ENCODE data around the gene EEF1AKMT4.

EEF1AKMT4 gene

GRCh38 chr3:184239708-184240107 lies 9.8 kb upstream of the EEF1AKMT4 start:
- H3K9me3 ChIP-seq (ENCODE audit: insufficient read depth, low read length): no peaks in the 10 kb centered on the region
- H3K27me3 ChIP-seq (ENCODE audit: low read depth, low read length): no peaks in the 10 kb centered on the region
- no peak overlapping the region for H3K9ac ChIP-seq (ENCODE audit: low read length)
- H3K79me2 ChIP-seq (ENCODE audit: low read length): no peaks in the 10 kb centered on the region
- no peak overlapping the region for H2AFZ ChIP-seq (ENCODE audit: low read depth, low read length)
- H4K20me1 ChIP-seq (ENCODE audit: insufficient read depth, low read length): no peaks in the 10 kb centered on the region
- H3K36me3 ChIP-seq (replicated peaks; ENCODE audit: low read depth, low read length): peaks cover 16% of the 10 kb centered on the region
- H3K4me2 ChIP-seq (ENCODE audit: low read length): no peak overlapping the region
- H3K4me1 ChIP-seq (ENCODE audit: low read length): no peaks in the 10 kb centered on the region
- no peak for TF ChIP-seq CTCF (IDR thresholded peaks at IDR 0.05; ENCODE audit: low read depth, low read length)
- TF ChIP-seq EZH2phosphoT487 (IDR thresholded peaks at IDR 0.05; ENCODE audit: low read depth): no peak
- H3K4me3 ChIP-seq (ENCODE audit: low read length): no peak overlapping the region
- no peak overlapping the region for H3K27ac ChIP-seq (ENCODE audit: low read length)

GRCh38 chr3:184240384-184241140 lies 8.9 kb upstream of the EEF1AKMT4 start:
- H3K4me2 ChIP-seq (ENCODE audit: low read length): no peak overlapping the region
- H3K36me3 ChIP-seq (replicated peaks; ENCODE audit: low read depth, low read length): peaks cover 23% of the 10 kb centered on the region
- H3K9me3 ChIP-seq (ENCODE audit: insufficient read depth, low read length): no peaks in the 10 kb centered on the region
- no peak overlapping the region for H3K27ac ChIP-seq (ENCODE audit: low read length)
- no peak overlapping the region for H2AFZ ChIP-seq (ENCODE audit: low read depth, low read length)
- no peaks in the 10 kb centered on the region for H3K79me2 ChIP-seq (ENCODE audit: low read length)
- no peaks in the 10 kb centered on the region for H3K27me3 ChIP-seq (ENCODE audit: low read depth, low read length)
- TF ChIP-seq CTCF (IDR thresholded peaks at IDR 0.05; ENCODE audit: low read depth, low read length) (no peak), EZH2phosphoT487 (IDR thresholded peaks at IDR 0.05; ENCODE audit: low read depth) (no peak)
- H4K20me1 ChIP-seq (ENCODE audit: insufficient read depth, low read length): no peaks in the 10 kb centered on the region
- H3K9ac ChIP-seq (ENCODE audit: low read length): no peak overlapping the region
- no peak overlapping the region for H3K4me3 ChIP-seq (ENCODE audit: low read length)
- no peaks in the 10 kb centered on the region for H3K4me1 ChIP-seq (ENCODE audit: low read length)

GRCh38 chr3:184241141-184241446 lies 8.4 kb upstream of the EEF1AKMT4 start:
- Histone ChIP-seq H4K20me1 (ENCODE audit: insufficient read depth, low read length) (no peaks in the 10 kb centered on the region), H3K27ac (ENCODE audit: low read length) (no peak overlapping the region), H3K4me3 (ENCODE audit: low read length) (no peak overlapping the region), H3K4me2 (ENCODE audit: low read length) (no peak overlapping the region), H3K79me2 (ENCODE audit: low read length) (0 out of 2 replicates have a peak, but pooled peaks cover 5% of the 10 kb centered on the region), H3K27me3 (ENCODE audit: low read depth, low read length) (no peaks in the 10 kb centered on the region), H2AFZ (ENCODE audit: low read depth, low read length) (no peak overlapping the region), H3K36me3 (replicated peaks; ENCODE audit: low read depth, low read length) (peaks cover 23% of the 10 kb centered on the region), H3K9ac (ENCODE audit: low read length) (no peak overlapping the region), H3K9me3 (ENCODE audit: insufficient read depth, low read length) (no peaks in the 10 kb centered on the region), H3K4me1 (ENCODE audit: low read length) (no peaks in the 10 kb centered on the region)
- TF ChIP-seq EZH2phosphoT487 (IDR thresholded peaks at IDR 0.05; ENCODE audit: low read depth) (no peak), CTCF (IDR thresholded peaks at IDR 0.05; ENCODE audit: low read depth, low read length) (no peak)

GRCh38 chr3:184241447-184242296 lies 7.8 kb upstream of the EEF1AKMT4 start:
- Histone ChIP-seq H3K9me3 (ENCODE audit: insufficient read depth, low read length) (no peaks in the 10 kb centered on the region), H3K27ac (ENCODE audit: low read length) (no peak overlapping the region), H4K20me1 (ENCODE audit: insufficient read depth, low read length) (no peaks in the 10 kb centered on the region), H3K9ac (ENCODE audit: low read length) (no peak overlapping the region), H3K4me3 (ENCODE audit: low read length) (no peak overlapping the region), H3K4me2 (ENCODE audit: low read length) (no peak overlapping the region), H2AFZ (ENCODE audit: low read depth, low read length) (no peak overlapping the region), H3K27me3 (ENCODE audit: low read depth, low read length) (no peaks in the 10 kb centered on the region), H3K79me2 (ENCODE audit: low read length) (0 out of 2 replicates have a peak, but pooled peaks cover 10% of the 10 kb centered on the region), H3K4me1 (ENCODE audit: low read length) (no peaks in the 10 kb centered on the region), H3K36me3 (replicated peaks; ENCODE audit: low read depth, low read length) (peaks cover 23% of the 10 kb centered on the region)
- TF ChIP-seq CTCF (IDR thresholded peaks at IDR 0.05; ENCODE audit: low read depth, low read length) (peak; percentile 19; the same call in 1 of the 2 replicates), EZH2phosphoT487 (IDR thresholded peaks at IDR 0.05; ENCODE audit: low read depth) (no peak)
